GM13976 (cell line): Measurements from ENCODE around the gene CTIF.

Source experiments
- DNase-seq: peaks from one replicate; pipeline ENCODE4 v3.0.0; 2012; ENCODE audit warnings: low spot score
- in situ Hi-C: fragments of 300-500 bp; cut with MboI; formaldehyde crosslinking; loops from one replicate; pipeline ENCODE4 v1.12.0; 2022; ENCODE audit warnings: low sequenced_read_pairs, mixed read lengths, inconsistent platforms; ENCODE audit not compliant: unreplicated experiment
- TF ChIP-seq, protein P1 (sequence below): IDR thresholded peaks from 2 replicates; pipeline ENCODE4 v1.5.1; 2012; ENCODE audit warnings: borderline replicate concordance, mild to moderate bottlenecking; ENCODE audit not compliant: insufficient read depth; ENCODE audit errors: extremely low read depth, missing control alignments, control extremely low read depth

Gene CTIF

GRCh38 chr18:48702346-48703027, 163.7 kb downstream of the CTIF start:
- no peak for DNase-seq
- TF ChIP-seq, protein P1, sequence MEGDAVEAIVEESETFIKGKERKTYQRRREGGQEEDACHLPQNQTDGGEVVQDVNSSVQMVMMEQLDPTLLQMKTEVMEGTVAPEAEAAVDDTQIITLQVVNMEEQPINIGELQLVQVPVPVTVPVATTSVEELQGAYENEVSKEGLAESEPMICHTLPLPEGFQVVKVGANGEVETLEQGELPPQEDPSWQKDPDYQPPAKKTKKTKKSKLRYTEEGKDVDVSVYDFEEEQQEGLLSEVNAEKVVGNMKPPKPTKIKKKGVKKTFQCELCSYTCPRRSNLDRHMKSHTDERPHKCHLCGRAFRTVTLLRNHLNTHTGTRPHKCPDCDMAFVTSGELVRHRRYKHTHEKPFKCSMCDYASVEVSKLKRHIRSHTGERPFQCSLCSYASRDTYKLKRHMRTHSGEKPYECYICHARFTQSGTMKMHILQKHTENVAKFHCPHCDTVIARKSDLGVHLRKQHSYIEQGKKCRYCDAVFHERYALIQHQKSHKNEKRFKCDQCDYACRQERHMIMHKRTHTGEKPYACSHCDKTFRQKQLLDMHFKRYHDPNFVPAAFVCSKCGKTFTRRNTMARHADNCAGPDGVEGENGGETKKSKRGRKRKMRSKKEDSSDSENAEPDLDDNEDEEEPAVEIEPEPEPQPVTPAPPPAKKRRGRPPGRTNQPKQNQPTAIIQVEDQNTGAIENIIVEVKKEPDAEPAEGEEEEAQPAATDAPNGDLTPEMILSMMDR = no peak
- in situ Hi-C loops = no loop called here

DNA sequence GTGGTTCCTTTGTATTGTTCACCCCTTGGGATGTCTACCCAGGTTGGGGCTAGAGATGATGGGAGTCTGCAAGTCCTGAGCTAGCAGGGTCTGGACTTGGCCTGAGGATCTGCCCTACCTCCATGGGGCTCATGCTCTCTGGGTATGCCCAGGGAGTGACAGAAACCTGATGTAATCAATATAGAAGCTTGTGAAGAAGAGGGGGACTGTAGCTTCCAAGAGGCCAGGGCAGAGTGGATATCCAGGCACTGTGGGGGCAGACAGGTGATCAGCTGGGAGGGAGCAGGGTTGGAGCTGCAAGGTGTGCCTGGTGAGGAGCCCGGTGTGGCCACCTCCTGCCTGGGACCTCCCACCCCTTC, 164.2 kb downstream of the CTIF start:
- TF ChIP-seq, protein P1 = no peak
- in situ Hi-C loops = no loop called here
- no peak for DNase-seq

GRCh38 chr18:48703418-48703817, 164.6 kb downstream of the CTIF start:
- no peak for DNase-seq
- TF ChIP-seq, protein P1 = no peak
- in situ Hi-C loops = no loop called here

- TF ChIP-seq, protein P1 = no peak
- DNase-seq = no peak
- in situ Hi-C loops = no loop called here
Measured at GRCh38 chr18:48705043-48705442, 166.2 kb downstream of the CTIF start.

DNA sequence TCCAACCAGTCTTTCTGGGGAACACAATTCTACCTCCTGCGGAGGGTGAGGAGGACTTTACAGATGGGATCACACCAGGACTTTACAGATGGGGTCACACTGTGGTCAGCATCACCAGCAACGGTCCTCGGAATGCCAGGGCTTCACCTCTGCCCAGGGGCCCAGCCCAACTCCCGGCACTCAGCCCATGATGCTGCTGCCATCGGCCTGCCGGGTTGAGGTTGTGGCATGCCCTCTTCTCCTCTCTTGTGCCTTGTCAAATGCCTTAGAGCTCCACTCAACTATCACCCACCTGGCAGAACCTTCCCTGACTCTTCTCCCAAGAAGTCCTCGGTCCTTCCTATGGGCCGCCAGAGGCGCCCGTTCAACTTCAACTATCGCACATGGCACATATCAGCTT, 166.7 kb downstream of the CTIF start:
- TF ChIP-seq, protein P1 = no peak
- DNase-seq = no peak
- in situ Hi-C loops = no loop called here

DNA sequence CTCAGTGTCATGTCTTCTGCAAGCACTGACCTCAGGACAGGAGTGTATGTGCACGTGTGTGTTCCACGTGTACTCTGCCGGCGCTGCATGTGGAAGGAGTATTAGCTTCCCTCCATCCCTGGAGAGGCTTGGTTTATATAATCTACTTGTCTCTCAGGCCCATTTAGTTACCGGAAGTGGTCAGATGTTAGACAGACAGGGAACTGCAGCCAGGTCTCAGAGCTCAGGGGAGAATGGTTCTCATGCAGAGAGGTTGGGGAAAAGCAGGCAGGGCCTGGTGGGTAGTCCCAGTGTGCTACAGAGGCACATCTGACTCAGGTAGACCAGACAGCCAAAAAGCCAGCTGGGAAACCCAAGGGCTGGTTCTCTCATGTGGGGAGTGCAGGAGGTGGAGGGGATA, 167.9 kb downstream of the CTIF start:
- no peak for DNase-seq
- TF ChIP-seq, protein P1 = no peak
- in situ Hi-C loops = no loop called here
